Frontal cortex (tissue), 4 donors: ENCODE measurements around the gene PDE4B. TPM values are rescaled to one million over a fixed set of nuclear protein-coding genes. Genes with fewer than 3 reads are reported as not detected.
"Not testable (repeated sequence)": the region's sequence is repeated elsewhere in the genome, so short reads cannot be mapped to it uniquely, and the experiment has no call there.

Experiments
- DNase-seq, 2 donors: peaks; one replicate each; pipeline ENCODE4 v3.0.0; 2012; ENCODE audit warnings: low spot score in 2 of 2
- FAIRE-seq: peaks from 2 replicates; lab custom pipeline; 2012; peaks lifted over from hg19 to GRCh38; lab: Jason Lieb, UNC
- total RNA-seq: library from RNA; depleted of rRNA; stranded (reverse); fragments of >200 nt; gene quantifications from one replicate; pipeline ENCODE4 v1.2.3, GENCODE V29; 2014
- donor health status: control.
- donor health status: control.
- donor health status: control.

Gene PDE4B
- total RNA-seq, 1 donor from 2014 or later: 91.7 TPM

DNA sequence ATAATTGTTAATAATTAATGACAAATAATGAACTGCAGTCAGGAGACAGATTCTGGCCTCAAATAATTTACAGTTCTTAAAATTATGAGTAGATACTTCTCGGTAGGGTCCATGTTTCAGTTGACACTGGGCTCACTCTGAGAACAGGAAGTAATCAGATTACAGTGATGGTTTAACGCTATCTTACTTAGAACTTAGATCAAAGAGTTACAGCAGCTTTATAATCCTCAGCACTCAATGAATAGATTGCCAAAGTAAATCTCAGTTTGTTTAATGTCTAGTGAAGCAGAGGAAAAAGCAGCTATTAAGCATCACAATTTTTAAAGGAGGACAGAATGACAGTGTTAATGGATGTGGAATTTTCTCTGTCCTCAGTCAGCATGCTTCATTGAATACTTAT is 79.6 kb downstream of the PDE4B start:
- FAIRE-seq (no peak), DNase-seq (no peak)

DNA sequence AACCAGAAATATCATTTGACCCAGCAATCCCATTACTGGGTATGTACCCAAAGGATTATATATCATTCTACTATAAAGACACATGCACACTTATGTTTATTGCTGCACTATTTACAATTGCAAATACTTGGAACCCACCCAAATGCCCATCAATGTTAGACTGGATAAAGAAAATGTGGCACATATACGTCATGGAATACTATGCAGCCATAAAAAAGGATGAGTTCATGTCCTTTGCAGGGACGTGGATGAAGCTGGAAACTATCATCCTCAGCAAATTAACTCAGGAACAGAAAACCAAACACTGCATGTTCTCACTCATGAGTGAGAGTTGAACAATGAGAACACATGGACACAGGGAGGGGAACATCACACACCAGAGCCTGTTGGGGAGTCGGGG is 85.6 kb downstream of the PDE4B start:
- not testable (repeated sequence) for FAIRE-seq, DNase-seq

GRCh38 chr1:65880611-65881010 is 87.9 kb downstream of the PDE4B start:
- DNase-seq (no peak), FAIRE-seq (no peak)

DNA sequence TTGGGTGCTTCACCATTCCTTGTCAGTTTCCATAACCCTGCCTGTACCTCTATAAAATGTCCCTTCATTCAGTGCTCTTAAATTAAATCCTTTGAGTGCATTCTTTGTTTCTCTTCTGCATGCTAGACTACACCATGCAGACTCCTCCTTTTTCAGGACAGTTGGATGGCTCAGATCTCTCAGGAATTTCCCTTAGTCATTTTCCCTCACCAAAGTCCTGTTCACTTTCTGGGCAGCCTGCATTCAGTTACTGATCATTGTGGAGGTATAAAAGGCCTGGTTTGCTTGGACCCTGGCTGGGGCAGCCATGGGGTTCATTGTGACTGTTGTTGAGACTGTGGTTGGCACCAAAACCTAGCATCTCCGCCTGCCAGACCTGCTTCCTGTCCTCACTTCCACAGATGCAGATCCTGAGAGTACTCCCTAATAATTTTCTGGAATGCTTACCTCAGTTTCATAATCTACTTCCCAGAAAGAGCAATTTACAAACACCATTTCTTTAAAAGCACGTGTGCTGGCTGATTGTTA is 88.4 kb downstream of the PDE4B start:
- DNase-seq (no peak), FAIRE-seq (no peak)

DNA sequence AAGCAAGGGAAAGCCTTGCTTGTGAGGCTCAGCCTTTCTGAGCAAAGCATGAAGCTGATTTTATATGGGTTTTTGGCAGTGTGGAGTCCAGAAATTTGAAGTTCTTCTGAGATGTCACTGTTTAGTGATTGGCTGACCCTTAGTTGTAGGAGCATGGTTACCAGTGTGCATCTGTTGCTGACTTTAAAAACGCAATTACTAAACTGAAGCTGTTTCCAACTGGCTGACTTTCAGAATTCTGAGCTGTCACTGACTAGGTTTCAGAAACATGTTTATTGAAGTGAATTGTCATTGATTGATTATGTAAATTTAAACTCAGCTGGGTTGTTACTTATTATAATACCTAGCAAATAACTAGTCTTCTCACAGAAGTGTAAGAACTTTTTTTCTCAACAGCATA is 89.4 kb downstream of the PDE4B start:
- DNase-seq (no peak), FAIRE-seq (no peak)

GRCh38 chr1:65889441-65889840 is 96.7 kb downstream of the PDE4B start:
- FAIRE-seq (no peak), DNase-seq (no peak)

DNA sequence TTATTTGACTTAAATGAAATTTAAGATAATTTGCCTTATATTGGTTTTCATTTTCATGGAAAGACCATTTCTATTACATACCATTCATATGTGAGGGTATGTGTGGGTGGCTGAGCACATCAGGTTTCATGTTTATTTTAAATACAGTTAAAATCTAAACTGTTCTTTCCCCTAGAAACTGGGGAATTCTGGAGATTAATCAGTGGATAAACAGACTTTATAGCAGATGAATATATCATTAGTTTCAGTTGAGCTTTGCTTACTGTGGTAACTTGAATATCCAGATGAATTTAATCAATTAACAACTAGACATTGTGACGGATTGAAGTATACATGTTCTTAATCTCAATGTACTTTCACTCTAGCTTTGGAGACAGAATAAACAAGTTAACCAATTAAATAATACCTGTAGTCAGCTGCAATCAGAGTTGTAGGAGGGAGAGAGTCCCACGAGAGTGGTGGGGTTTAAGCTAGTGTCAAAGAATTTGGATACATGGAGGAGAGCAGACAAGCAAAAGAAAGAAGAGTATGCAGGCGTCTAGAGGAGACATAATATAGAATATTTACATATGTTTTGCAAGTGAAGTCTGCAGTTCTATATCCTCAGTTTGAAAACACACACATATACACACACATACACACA is 97.6 kb downstream of the PDE4B start:
- no peak for DNase-seq
- no peak for FAIRE-seq

DNA sequence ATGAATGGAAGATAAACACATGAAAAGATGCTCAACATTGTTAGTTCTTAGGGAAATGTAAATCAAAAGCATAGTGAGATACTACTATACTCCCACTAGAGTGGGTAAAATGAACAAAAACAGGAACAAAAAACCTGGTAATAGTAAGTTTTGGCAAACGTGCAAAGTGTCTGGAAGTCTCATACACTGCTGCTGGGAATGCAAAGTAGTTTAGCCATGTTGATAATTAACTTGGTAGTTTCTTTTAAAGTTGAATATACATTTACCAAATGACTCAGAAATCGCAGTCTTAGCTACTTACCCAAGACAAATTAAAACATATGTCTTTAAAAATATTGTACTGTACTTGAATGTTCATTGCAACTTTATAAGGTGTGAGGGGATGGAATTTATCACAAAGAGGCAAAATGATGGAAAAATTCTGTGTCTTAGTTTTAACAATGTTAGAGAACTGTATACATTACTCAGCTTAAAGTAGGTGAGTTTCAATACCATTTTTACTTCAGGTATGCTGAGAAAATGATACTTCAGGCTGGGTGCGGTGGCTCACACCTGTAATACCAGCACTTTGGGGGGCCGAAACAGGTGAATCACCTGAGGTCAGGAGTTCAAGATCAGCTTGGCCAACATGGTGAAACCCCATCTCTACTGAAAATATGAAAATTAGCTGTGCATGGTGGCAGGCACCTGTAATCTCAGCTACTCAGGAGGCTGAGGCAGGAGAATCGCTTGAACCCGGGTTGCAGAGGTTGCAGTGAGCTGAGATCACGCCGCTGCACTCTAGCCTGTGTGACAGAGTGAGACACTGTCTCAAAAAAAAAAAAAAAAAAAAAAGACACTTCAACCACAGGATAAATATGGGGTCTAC is 102.3 kb downstream of the PDE4B start:
- FAIRE-seq (no peak), DNase-seq (no peak)

DNA sequence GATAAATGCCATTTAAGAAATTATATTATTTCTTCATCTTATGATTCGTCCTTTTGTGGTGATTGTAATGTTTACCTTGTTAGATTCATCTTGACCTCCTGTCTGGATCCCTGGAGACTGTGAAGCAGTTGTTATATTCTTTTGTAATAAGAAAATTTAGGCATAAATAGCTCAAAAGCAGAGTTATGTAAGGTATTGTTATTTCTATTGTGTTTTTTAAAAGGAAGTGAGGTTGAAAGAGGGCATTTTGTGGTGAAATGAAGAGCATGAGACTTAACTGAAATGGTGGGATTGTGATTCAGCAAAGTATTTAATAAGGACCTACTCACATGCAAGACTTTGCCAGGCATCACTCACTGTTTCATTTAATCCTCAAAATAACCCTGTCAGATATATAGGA is 104.0 kb downstream of the PDE4B start:
- DNase-seq (no peak), FAIRE-seq (no peak)

- FAIRE-seq: no peak
These were observed 104.8 kb downstream of the PDE4B start for GRCh38 chr1:65897485-65897884.

DNA sequence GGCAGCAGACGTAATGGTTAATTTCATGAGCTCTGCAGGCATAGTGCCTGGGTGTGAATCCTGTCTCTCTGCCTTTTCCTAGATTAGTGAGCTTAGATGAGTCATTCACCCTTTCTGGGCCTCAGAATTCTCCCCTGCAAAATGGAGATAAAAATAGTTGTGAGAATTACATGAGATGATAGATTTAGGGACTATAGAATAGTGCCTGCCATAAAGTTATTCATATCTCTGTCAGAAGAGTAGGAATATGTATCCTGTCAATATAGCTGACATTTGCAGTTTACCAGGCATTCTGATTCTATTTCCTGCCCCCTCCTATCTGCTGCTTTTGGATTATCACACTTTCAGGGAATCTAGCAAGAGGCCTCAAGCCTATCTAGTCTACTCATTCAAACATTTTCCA is 112.0 kb downstream of the PDE4B start:
- FAIRE-seq: no peak
- DNase-seq: no peak

More at GRCh38 chr1:65897485-65897884, 104.8 kb downstream of the PDE4B start:
- no peak for DNase-seq

- no peak for DNase-seq
- FAIRE-seq: no peak
These were observed 117.7 kb downstream of the PDE4B start for GRCh38 chr1:65910432-65910831.

GRCh38 chr1:65911679-65912078 is 119.0 kb downstream of the PDE4B start:
- no peak for DNase-seq
- FAIRE-seq: no peak

- FAIRE-seq: no peak
- no peak for DNase-seq
These were observed 125.9 kb downstream of the PDE4B start for GRCh38 chr1:65918564-65918963.

DNA sequence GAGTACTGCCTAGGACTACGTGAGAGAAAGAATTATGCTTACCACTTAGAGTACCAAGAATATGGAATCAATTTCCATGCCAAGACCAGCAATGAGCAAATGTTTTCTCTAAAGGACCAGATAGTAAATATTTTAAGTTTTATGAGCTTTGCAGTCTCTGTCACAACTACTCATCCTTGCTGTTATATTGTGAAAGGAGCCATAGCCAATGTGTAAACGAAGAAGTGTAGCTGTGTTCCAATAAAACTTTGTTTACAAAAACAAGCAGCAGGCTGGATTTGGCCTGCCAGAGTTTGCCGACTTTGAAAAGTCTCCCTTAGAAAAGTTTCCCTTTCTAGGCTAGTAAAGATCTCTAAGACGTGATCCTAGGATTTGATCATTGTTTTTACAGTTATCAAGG is 128.8 kb downstream of the PDE4B start:
- DNase-seq (no peak), FAIRE-seq (no peak)

GRCh38 chr1:65924471-65924870 is 131.8 kb downstream of the PDE4B start:
- no peak for FAIRE-seq

GRCh38 chr1:65938506-65938905 is 145.8 kb downstream of the PDE4B start:
- DNase-seq: no peak
- FAIRE-seq: no peak

More at GRCh38 chr1:65924471-65924870, 131.8 kb downstream of the PDE4B start:
- no peak for DNase-seq

DNA sequence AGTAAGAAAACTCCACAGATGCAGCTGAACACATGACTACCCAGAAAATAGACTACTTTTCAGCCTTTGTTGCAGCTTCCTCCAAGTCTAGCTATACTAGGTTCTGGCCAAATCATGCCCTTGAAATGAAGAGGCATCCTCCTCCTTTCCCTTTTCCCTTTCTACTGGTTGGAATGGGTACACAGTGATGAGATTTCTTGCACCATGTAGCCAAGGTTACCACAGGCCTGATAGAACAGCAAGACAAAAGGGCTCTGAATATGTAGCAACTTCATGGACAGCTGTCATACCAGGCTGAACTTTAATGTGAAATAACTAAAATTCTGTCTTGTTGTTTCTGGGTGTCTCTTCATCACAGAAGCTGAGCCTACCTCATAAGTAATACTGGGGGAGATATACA is 146.5 kb downstream of the PDE4B start:
- FAIRE-seq (no peak), DNase-seq (no peak)

- DNase-seq (no peak), FAIRE-seq (no peak)
These were observed 146.9 kb downstream of the PDE4B start for GRCh38 chr1:65939636-65940035.

DNA sequence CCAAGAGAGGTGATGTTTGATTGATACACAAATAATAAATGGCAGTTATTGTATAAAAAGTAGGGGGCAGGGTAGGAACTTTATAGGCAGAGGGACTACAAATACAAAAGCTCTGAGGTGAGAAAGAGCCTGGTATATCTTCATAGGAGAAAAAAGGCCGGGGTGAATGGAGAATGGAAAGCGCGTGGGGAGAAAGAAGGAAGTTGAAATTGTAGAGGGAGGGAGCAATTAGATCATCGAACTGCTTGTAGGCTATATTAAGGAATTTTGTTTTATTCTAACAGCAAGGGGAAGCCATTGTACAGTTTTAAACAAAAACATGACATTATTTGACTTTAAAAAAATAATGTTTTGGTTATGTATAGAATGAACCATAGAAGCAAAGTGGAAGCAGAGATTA is 147.4 kb downstream of the PDE4B start:
- DNase-seq (no peak), FAIRE-seq (no peak)

GRCh38 chr1:65942476-65942875 is 149.8 kb downstream of the PDE4B start:
- DNase-seq (no peak), FAIRE-seq (no peak)
